MM.1S (cell line): ENCODE results near the gene CRYBB2.

ENCODE experiments used
- CTCF ChIP-seq: fragments of 300-600 bp; sonication (generic); IDR thresholded peaks from 2 replicates; pipeline ENCODE4 v1.5.1; 2016; ENCODE audit warnings: antibody characterized with exemption, low read length, mixed read lengths
- EZH2 ChIP-seq: fragments of 300-600 bp; sonication (generic); optimal IDR thresholded peaks from 2 replicates; pipeline ENCODE3; 2017; ENCODE audit warnings: low read depth, mild to moderate bottlenecking, antibody characterized with exemption, low read length, mixed read lengths

DNA sequence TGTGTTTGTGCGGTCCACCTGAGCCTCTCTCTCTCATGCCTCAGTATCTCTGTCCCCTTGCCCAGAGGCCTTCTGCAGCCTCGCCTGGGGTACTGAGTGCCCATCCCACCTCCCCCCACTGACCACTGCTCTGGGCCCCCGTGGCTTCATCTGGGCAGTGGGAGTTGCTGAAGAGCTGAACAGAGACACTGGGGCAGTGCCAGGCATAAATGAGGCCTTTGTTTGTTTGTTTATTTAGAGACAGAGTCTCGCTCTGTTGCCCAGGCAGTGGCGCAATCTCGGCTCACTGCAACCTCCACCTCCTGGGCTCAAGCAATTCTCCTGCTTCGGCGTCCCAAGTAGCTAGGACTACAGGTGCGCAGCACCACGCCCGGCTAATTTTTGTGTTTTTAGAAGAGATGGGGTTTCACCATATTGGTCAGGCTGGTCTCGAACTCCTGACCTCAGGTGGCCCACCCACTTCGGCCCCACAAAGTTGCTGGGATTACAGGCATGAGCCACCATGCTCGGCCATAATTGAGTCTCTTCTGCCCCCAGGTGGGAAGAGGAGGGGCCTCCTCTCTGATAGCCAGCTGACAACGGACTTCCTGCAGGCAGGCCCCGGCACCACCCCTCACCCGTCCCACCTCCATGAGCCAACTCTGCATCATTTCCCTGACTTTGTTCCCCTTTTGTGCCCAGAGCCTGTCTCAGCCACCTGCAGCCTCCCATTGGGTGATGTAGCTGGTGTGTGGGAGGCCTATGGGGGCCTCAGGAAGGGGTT, 10.5 kb upstream of the CRYBB2 start:
- TF ChIP-seq CTCF = no peak
- no peak for TF ChIP-seq EZH2
